ENCODE data around the gene BBS12. TPM values are rescaled to one million over a fixed set of nuclear protein-coding genes. Genes with fewer than 3 reads are reported as not detected.

Gene BBS12
- polyA plus RNA-seq, 3 donors, result 0.19 to 1.0 (median 0.52) TPM

DNA sequence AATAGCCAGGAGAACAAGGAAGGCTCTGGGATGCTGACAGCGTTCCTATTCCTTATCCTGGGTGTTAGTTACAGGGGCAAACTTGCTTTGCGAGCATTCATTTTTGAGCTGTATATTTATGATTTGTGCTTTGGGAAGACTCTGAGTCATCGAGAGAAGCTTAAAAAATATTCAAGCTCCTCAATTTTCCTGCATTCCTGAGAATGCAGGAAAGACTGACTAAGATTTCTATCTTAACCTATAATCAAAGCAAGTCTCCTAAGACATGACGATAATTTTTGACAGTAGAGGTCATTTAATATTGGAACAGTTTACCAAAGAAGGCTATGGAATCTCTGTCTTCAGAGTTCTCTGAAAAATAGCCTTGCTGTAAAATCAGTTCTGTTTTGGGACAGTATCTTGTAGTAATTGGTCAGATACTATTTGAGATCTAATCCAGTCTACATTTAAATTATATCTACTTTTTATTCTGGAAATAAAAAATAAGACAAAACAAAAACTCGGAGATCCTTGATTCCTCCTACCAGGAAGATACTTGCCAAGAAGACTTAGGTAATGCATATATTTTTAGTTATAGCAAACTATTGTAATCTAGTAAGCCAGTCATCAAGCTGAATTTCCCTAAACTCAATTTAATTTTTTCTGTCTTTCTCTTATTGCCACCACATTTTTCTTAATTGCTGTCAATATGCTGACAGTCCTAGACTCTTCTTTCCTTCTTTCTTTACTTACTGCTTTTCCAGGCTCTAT lies 31.7 kb downstream of the BBS12 start:
- Histone ChIP-seq H3K4me3 (replicated peaks in 1 of 3; ENCODE audit: low read depth in 2 of 3, low read length in 3 of 3) (no peak overlapping the region), H3K79me2 (ENCODE audit: insufficient read depth, low read length) (no peaks in the 10 kb centered on the region), H2AFZ (ENCODE audit: insufficient read depth, low read depth, low read length, poor library complexity, severe bottlenecking) (no peak overlapping the region), H3K9ac (ENCODE audit: insufficient read depth, low read length, poor library complexity, severe bottlenecking) (no peak overlapping the region), H3K36me3 (replicated peaks in 1 of 2; ENCODE audit: control insufficient read depth in 1 of 2, insufficient read depth in 2 of 2, low read length in 2 of 2) (no peaks in the 10 kb centered on the region), H3K9me3 (replicated peaks in 1 of 2; ENCODE audit: control insufficient read depth in 1 of 2, insufficient read depth in 1 of 2, low read length in 2 of 2) (no peaks in the 10 kb centered on the region), H3K4me1 (ENCODE audit: control insufficient read depth in 1 of 2, insufficient read depth in 2 of 2, low read length in 2 of 2) (peaks cover 8 to 27% of the 10 kb centered on the region in 2 donors), H3K4me2 (replicated peaks; ENCODE audit: extremely low read depth, low read length, poor library complexity, severe bottlenecking) (no peak overlapping the region), H3K27me3 (ENCODE audit: control insufficient read depth in 2 of 2, insufficient read depth in 2 of 2, low read length in 2 of 2) (no peaks in the 10 kb centered on the region), H3K27ac (ENCODE audit: low read depth in 1 of 2, low read length in 2 of 2) (no peak overlapping the region), H4K20me1 (ENCODE audit: insufficient read depth, low read length) (no peaks in the 10 kb centered on the region)
- Mint-ChIP-seq H3K36me3 (no peaks in the 10 kb centered on the region), H3K4me1 (peaks cover 27% of the 10 kb centered on the region), H3K27me3 (ENCODE audit: low read depth in 3 of 3) (peaks cover 0 to 4% (median 0%) of the 10 kb centered on the region in 3 donors), H3K9me3 (no peaks in the 10 kb centered on the region), H3K27ac (no peak overlapping the region), H3K4me3 (no peak overlapping the region)
- TF ChIP-seq, protein P1, sequence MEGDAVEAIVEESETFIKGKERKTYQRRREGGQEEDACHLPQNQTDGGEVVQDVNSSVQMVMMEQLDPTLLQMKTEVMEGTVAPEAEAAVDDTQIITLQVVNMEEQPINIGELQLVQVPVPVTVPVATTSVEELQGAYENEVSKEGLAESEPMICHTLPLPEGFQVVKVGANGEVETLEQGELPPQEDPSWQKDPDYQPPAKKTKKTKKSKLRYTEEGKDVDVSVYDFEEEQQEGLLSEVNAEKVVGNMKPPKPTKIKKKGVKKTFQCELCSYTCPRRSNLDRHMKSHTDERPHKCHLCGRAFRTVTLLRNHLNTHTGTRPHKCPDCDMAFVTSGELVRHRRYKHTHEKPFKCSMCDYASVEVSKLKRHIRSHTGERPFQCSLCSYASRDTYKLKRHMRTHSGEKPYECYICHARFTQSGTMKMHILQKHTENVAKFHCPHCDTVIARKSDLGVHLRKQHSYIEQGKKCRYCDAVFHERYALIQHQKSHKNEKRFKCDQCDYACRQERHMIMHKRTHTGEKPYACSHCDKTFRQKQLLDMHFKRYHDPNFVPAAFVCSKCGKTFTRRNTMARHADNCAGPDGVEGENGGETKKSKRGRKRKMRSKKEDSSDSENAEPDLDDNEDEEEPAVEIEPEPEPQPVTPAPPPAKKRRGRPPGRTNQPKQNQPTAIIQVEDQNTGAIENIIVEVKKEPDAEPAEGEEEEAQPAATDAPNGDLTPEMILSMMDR (IDR thresholded peaks at IDR 0.05), result no peak
- intact Hi-C loops (cut with micrococcal nuclease), result loop anchor here in 1 of 2 donors (10.0 kb wide), 1 partner anchor 161 kb away; the partner anchor contains the start of gene NUDT6
- 100% methylated on average over 1 of the region's 5 CpGs for WGBS (ENCODE audit: insufficient coverage)
- no peak for DNase-seq

DNA sequence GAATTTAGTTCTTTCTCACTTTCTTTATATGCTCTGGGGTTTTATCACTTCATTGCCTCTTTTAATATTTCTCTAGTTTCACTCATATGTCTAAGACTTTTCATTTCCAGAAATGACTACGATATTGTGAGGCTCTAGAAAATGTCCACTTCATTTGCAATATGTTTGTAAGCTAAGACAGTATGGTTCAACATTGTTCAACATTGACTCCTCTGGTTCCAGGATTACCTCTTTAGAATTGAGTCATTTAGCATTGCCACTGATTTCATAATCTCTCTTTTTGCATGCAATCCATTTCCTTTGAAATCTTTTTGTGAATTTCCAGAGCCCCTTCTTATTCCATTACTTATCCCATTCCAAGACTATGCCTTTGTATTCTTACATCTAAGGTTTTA lies 32.3 kb downstream of the BBS12 start:
- H3K27ac Mint-ChIP-seq, result peak overlapping the region in 1 of 7 donors; percentile 5
- peaks cover 8 to 27% of the 10 kb centered on the region in 2 donors for H3K4me1 ChIP-seq (ENCODE audit: control insufficient read depth in 1 of 2, insufficient read depth in 2 of 2, low read length in 2 of 2)
- H3K4me3 ChIP-seq (replicated peaks in 1 of 3; ENCODE audit: low read depth in 2 of 3, low read length in 3 of 3), result no peak overlapping the region
- no peaks in the 10 kb centered on the region for H3K79me2 ChIP-seq (ENCODE audit: insufficient read depth, low read length)
- H3K4me3 Mint-ChIP-seq, result no peak overlapping the region
- H3K27ac ChIP-seq (ENCODE audit: low read depth in 1 of 2, low read length in 2 of 2), result no peak overlapping the region
- no peaks in the 10 kb centered on the region for H3K9me3 Mint-ChIP-seq
- no peaks in the 10 kb centered on the region for H3K9me3 ChIP-seq (replicated peaks in 1 of 2; ENCODE audit: control insufficient read depth in 1 of 2, insufficient read depth in 1 of 2, low read length in 2 of 2)
- TF ChIP-seq, protein P1 (IDR thresholded peaks at IDR 0.05), result no peak
- WGBS (ENCODE audit: insufficient coverage), result no CpG with 5 or more reads among the region's 1 CpG
- intact Hi-C loops (cut with micrococcal nuclease), result loop anchor here in 1 of 2 donors (10.0 kb wide), 1 partner anchor 160 kb away; the partner anchor contains the start of gene NUDT6
- H3K4me1 Mint-ChIP-seq, result peaks cover 27% of the 10 kb centered on the region
- H3K27me3 ChIP-seq (ENCODE audit: control insufficient read depth in 2 of 2, insufficient read depth in 2 of 2, low read length in 2 of 2), result no peaks in the 10 kb centered on the region
- H3K9ac ChIP-seq (ENCODE audit: insufficient read depth, low read length, poor library complexity, severe bottlenecking), result no peak overlapping the region
- H3K4me2 ChIP-seq (replicated peaks; ENCODE audit: extremely low read depth, low read length, poor library complexity, severe bottlenecking), result no peak overlapping the region
- H3K36me3 ChIP-seq (replicated peaks in 1 of 2; ENCODE audit: control insufficient read depth in 1 of 2, insufficient read depth in 2 of 2, low read length in 2 of 2), result no peaks in the 10 kb centered on the region
- no peaks in the 10 kb centered on the region for H4K20me1 ChIP-seq (ENCODE audit: insufficient read depth, low read length)
- peaks cover 0 to 2% (median 0%) of the 10 kb centered on the region in 3 donors for H3K27me3 Mint-ChIP-seq (ENCODE audit: low read depth in 3 of 3)
- H3K36me3 Mint-ChIP-seq, result no peaks in the 10 kb centered on the region
- DNase-seq, result peak in 2 of 3 donors; percentile 30 to 53
- no peak overlapping the region for H2AFZ ChIP-seq (ENCODE audit: insufficient read depth, low read depth, low read length, poor library complexity, severe bottlenecking)

Measured in CD14-positive monocyte (primary cell).